SW 1271 (cell line): Measurements from ENCODE around the gene TBC1D14.
A peak's percentile ranks its signal among the peaks of the same experiment; 100 is the strongest.

ENCODE experiments used
- DNase-seq, 2 experiments: peaks; one replicate each; lab custom pipeline; 2025; lab: John Stamatoyannopoulos, UW

TBC1D14 gene

GRCh38 chr4:7021930-7022664 is 112.5 kb downstream of the TBC1D14 start:
- DNase-seq: peak; percentile 86 to 97

DNA sequence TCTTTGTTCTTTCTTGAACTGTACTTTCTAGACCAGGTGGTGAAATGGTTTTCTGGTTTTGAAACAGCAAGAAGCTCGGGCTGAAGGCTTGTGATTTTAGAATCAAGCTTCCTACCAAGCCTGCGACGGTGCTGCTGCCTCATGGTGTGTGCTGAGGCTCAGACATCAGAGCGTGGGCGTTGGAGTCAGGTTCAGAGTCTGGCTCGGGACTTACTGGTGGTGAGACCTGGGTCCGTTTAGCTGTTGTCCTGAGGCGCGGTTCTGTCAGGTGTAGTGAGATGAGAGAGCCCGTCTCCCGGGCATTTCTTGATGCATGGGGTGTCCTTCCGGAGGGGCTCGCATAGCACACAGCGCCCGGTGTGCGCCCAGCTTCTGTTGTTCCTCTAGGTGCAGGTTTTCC is 113.9 kb downstream of the TBC1D14 start:
- no peak for DNase-seq

GRCh38 chr4:7023901-7024300 is 114.3 kb downstream of the TBC1D14 start:
- no peak for DNase-seq

- DNase-seq: no peak
Observed at GRCh38 chr4:7024336-7024890, 114.8 kb downstream of the TBC1D14 start.

- DNase-seq: no peak
Observed at GRCh38 chr4:7025040-7025602, 115.5 kb downstream of the TBC1D14 start.

GRCh38 chr4:7026107-7026506 is 116.5 kb downstream of the TBC1D14 start:
- no peak for DNase-seq

- DNase-seq: no peak
Observed at GRCh38 chr4:7027284-7027683, 117.7 kb downstream of the TBC1D14 start.

DNA sequence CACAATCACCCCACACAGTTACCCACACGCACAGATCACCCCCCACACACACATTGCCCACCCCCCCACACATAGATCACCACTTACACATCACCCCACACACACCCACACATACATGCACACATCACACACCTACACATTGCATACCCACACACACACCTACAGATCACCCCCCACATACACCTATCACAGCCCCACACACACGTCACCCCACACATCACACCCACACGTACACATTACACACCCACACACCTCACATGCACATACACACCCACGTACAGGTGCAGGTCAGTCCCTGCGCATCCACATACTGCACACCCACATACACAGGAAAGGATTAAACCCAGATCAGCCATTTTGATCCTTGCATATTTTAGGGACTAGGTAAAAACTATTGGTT is 118.3 kb downstream of the TBC1D14 start:
- no peak for DNase-seq

DNA sequence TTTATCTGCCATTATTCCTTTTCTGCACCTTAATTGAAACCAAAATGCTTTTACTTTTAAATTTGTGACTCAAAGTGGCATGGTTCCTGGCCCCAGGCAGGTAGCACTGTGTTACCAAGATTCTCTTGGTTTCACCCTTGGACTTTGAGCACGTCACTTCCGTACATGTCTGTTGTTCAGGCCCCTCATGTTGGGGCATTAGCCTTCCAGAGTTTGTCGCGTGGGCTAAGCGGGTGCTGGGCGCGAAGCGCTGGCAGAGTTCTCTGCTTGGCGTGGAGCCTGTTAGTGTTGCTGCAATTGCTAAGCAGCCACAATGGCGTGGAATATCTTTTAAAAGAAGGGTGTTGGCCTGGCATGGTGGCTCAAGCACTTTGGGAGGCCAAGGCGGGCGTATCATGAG is 119.6 kb downstream of the TBC1D14 start:
- DNase-seq: no peak

- no peak for DNase-seq
Observed at GRCh38 chr4:7029921-7030320, 120.3 kb downstream of the TBC1D14 start.

DNA sequence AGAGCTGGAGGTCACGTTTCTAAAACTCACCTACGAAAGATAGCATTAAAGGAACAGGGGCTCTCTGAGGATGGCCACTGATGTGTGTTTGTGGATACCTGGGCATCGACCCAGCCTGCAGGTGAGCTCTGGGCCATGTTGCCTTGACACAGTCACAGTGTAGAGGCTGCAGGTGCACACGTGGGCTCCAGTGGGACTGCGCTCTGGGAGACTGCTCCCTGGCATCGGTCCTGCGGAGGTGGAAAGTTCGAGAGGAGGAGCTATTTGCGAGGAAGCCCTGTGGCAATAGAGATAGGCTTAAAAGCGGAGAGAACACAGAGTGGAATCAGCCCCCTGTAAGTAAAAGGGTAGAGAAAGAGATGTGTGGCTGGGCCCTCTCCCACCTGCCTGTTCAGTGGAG is 121.2 kb downstream of the TBC1D14 start:
- DNase-seq: no peak

GRCh38 chr4:7031558-7032449 is 122.2 kb downstream of the TBC1D14 start:
- no peak for DNase-seq

DNA sequence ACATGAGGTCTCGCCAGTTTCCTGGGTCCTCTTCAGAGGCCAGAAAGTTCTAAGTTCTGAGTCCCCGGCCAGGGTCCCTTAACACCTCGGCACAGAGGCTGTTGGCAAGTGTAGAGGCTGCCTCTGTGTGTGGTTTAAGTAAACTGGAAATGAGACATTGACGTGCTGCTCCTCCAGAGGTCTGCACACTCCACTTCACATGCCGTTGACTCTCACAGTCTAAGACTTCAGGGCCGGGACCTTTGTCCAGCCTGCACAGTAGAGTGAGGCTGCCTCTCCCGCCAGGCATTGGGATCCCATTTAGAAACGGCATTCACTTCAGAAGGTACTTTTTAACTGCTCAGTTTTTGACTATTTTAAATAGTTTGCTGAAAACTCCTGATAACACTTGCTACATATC is 123.0 kb downstream of the TBC1D14 start:
- DNase-seq: no peak

GRCh38 chr4:7034262-7035081 is 124.8 kb downstream of the TBC1D14 start:
- DNase-seq: peak in 1 of 2 experiments; percentile 4

DNA sequence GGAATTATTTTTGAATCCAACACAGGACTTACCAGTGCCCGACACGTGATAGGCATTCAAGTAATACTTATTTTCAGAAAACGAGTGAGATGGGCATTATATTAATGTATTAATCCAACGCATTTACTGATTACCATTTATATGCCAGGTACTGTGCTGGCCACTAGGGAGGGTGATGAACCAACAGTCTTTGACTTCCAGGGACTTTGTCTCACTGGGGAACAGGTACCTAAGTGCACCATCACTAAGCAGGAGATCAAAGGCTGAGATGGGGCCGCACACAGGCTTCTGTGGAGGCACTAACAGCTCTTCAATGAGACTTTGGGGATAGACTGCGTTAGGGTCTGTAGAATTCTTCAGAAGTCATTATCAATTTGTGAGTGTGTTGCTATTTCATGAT is 127.8 kb downstream of the TBC1D14 start:
- no peak for DNase-seq

DNA sequence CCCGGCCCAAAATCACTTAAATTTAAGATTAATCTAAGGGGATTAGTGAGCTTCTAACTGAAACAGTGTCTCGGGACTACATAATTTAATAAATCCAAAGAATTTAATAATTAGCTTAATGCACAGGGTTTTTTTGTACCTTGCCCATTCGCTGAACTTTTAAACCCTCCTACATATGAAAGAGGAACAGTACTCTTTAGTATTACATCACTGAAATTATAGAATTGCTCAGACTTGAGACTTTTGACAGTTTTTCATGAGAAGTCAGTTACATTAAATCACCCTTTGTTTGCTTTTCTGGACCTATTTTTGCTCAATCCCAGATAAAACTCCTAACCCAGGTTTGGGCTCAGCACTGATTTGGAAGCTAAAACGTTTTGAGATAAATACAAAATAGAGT is 131.1 kb downstream of the TBC1D14 start:
- no peak for DNase-seq

DNA sequence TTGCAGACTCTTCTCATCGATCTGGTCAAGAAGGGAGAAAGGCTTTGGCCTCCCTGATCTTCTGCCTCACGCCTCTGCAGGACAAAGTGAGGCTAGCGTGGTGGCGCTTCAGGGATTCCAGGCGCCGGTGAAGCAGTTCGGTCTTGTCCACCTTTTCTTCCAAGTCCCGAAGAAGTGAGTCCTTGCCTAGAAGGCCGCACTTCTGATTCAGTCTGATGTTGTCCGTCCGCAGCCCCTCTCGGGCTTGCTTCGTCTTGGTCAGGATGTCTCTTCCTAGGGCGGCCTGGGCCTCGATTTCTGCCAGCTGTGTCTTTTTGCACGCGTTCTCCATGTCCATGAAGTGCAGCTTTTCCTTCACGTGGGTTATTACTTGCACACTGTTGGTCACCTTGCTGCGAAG is 131.6 kb downstream of the TBC1D14 start:
- no peak for DNase-seq

DNA sequence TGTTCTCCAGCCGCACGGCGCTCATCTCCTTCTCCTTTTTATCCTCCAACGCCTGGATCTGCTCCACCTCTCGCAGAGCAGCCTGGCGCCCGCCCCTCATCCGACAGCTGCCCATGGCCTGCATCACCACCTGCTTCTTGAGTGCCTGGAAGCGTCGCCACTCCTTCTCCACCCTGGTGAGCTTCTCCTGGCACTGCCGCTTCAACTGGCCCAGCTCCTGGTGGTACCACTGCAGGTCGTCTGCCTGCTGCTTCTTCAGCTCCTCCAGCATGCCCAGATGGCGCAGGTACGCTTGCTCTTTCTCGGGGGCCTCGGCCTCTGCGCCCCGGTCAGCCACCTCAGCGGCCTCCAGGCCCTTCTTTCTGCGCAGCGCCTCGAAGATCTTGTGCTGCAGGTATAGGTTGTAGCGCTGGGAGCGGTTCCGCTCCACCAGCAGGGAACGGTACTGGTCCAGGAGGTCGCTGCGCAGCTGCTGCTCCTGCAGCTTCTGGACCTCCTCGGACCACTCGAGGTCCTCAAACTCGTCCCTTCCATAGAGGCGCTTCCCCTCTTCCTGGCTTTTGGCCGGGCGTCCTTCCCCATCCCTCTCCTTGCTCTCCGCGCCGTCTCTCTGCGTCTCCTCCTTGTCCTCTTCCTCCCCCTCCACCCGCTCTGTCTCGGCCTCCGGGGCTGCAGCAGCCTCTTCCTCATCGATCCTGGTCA is 132.3 kb downstream of the TBC1D14 start:
- DNase-seq: no peak

DNA sequence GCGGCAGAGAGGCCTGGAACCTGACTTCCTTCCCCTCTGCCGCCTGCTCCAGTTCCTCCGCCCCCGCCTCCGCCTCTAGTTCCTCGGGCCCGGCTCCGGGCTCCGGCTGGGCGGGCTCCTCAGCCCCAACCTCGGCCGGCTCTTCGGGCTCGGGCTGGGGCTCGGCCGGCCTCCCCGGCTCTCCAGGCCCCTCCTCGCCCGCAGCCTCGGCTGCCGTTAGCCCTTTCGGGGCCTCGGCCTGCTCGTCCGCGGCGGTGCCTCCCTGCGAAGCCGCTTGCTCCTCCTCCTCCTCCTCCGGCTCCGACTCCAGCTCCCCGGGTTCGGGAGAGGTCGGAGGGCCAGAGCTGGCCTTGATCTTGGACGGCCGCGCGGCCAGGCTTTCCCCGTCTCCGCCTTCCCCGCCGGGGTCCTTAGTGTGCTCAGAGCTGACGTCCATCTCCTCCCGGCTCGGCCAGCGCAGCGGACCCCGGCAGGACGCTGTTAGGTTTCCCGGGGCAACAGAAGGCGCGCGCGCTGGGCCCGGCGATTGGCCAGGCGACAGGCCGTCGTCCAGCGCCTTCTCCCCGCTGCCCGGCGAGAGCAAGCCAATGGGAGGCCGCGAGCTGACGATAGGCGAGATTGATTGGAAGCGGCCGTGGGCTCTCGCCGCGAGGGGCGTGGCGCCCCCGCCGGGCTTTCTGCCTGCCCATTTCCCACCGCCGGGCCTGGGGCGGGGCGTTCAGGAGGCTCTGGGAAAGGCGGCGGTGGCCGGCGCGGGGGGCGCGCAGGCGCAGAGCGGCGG is 133.1 kb downstream of the TBC1D14 start:
- peak; percentile 86 to 92 for DNase-seq
